IMR-90 (cell line): ENCODE measurements around the gene MAFF. TPM values are rescaled to one million over a fixed set of nuclear protein-coding genes. Genes with fewer than 3 reads are reported as not detected.

ENCODE experiments used
- ATAC-seq: fragments of 200-7000 bp; cut with Tn5 transposase; 2 replicates; pipeline ENCODE4 v1.9.1; 2020; ENCODE audit warnings: low read depth, mild to moderate bottlenecking, moderate library complexity
- BruUV-seq: library from RNA; stranded (reverse); fragments of 400-500 nt; replicated peaks from 2 replicates; lab custom pipeline; 2021; lab: Mats Ljungman, UMichigan
- CTCF ChIA-PET: fragments of 300-600 bp; formaldehyde crosslinking; extraction: SDS; loops from one replicate; lab custom pipeline; 2021; ENCODE audit warnings: antibody characterized with exemption; lab: Yijun Ruan, JAX
- POLR2A ChIA-PET: fragments of 300-600 bp; sonication (Branson Sonifier 250); formaldehyde crosslinking; loops from one replicate; lab custom pipeline; 2022; ENCODE audit warnings: antibody characterized with exemption; ENCODE audit not compliant: unreplicated experiment; lab: Charles Lee
- DNase-seq: peaks from one replicate; pipeline ENCODE4 v3.0.0; 2013
- H2AFZ ChIP-seq: replicated peaks from 2 replicates; pipeline ENCODE3; 2013; ENCODE audit warnings: low read length, mild to moderate bottlenecking; ENCODE audit not compliant: poor library complexity
- H2AK5ac ChIP-seq: 2 replicates; pipeline ENCODE4 v1.6.1; 2013; ENCODE audit warnings: low read depth, low read length, inconsistent platforms
- H2AK9ac ChIP-seq: replicated peaks from 2 replicates; pipeline ENCODE3; 2013; ENCODE audit warnings: mild to moderate bottlenecking, low read depth, low read length, moderate library complexity; ENCODE audit not compliant: poor library complexity
- H2BK120ac ChIP-seq: 2 replicates; pipeline ENCODE4 v1.6.1; 2013; ENCODE audit warnings: low read depth, low read length, inconsistent platforms
- H2BK15ac ChIP-seq: 3 replicates; pipeline ENCODE4 v1.6.1; 2013; ENCODE audit warnings: low read depth, low read length, inconsistent platforms
- H2BK20ac ChIP-seq: 2 replicates; pipeline ENCODE4 v1.6.1; 2013; ENCODE audit warnings: low read depth, mild to moderate bottlenecking, inconsistent platforms, low read length, moderate library complexity
- H2BK5ac ChIP-seq: 2 replicates; pipeline ENCODE4 v1.6.1; 2013; ENCODE audit warnings: mild to moderate bottlenecking, low read depth, low read length, inconsistent platforms; ENCODE audit not compliant: poor library complexity, severe bottlenecking
- H3K14ac ChIP-seq: replicated peaks from 2 replicates; pipeline ENCODE4 v1.6.1; 2013; ENCODE audit warnings: low read depth, low read length, inconsistent platforms
- H3K18ac ChIP-seq: 2 replicates; pipeline ENCODE4 v1.6.1; 2013; ENCODE audit warnings: low read depth, low read length, control low read depth
- H3K23ac ChIP-seq: 2 replicates; pipeline ENCODE4 v1.6.1; 2013; ENCODE audit warnings: low read depth, low read length, inconsistent platforms
- H3K27ac ChIP-seq: 2 replicates; pipeline ENCODE4 v1.5.1; 2013; ENCODE audit warnings: mild to moderate bottlenecking, control low read depth, low read length; ENCODE audit not compliant: insufficient read depth
- H3K27me3 ChIP-seq: 2 replicates; pipeline ENCODE4 v1.6.1; 2013; ENCODE audit warnings: low read length; ENCODE audit not compliant: control insufficient read depth, insufficient read depth
- H3K36me3 ChIP-seq: 2 replicates; pipeline ENCODE4 v1.6.1; 2013; ENCODE audit warnings: low read length, mixed read lengths; ENCODE audit not compliant: control insufficient read depth, insufficient read depth
- H3K4ac ChIP-seq: 2 replicates; pipeline ENCODE4 v1.6.1; 2013; ENCODE audit warnings: low read depth, low read length, inconsistent platforms
- H3K4me1 ChIP-seq: 2 replicates; pipeline ENCODE4 v1.6.1; 2013; ENCODE audit warnings: low read length, mixed read lengths; ENCODE audit not compliant: control insufficient read depth, insufficient read depth
- H3K4me2 ChIP-seq: 2 replicates; pipeline ENCODE4 v1.6.1; 2013; ENCODE audit warnings: low read depth, mild to moderate bottlenecking, control low read depth, low read length, moderate library complexity
- H3K4me3 ChIP-seq: 2 replicates; pipeline ENCODE4 v1.5.1; 2013; ENCODE audit warnings: low read depth, mild to moderate bottlenecking, control low read depth, low read length, moderate library complexity; ENCODE audit not compliant: insufficient read depth
- H3K56ac ChIP-seq: 2 replicates; pipeline ENCODE4 v1.6.1; 2013; ENCODE audit warnings: low read length, inconsistent platforms; ENCODE audit not compliant: insufficient read depth; ENCODE audit errors: extremely low read depth
- H3K79me1 ChIP-seq, 2 experiments: 2 replicates each; pipeline ENCODE4 v1.6.1; 2013; ENCODE audit warnings: low read length in 2 of 2, inconsistent platforms in 1 of 2, low read depth in 1 of 2
- H3K9ac ChIP-seq: 2 replicates; pipeline ENCODE4 v1.6.1; 2013; ENCODE audit warnings: low read depth, low read length, control low read depth
- H3K9me1 ChIP-seq: 2 replicates; pipeline ENCODE4 v1.6.1; 2013; ENCODE audit warnings: low read length, inconsistent platforms; ENCODE audit not compliant: insufficient read depth
- H3K9me3 ChIP-seq: 2 replicates; pipeline ENCODE4 v1.6.1; 2013; ENCODE audit warnings: low read length; ENCODE audit not compliant: control insufficient read depth, insufficient read depth
- H4K20me1 ChIP-seq: 2 replicates; pipeline ENCODE4 v1.6.1; 2013; ENCODE audit warnings: low read length, inconsistent platforms; ENCODE audit not compliant: insufficient read depth
- H4K5ac ChIP-seq: 2 replicates; pipeline ENCODE4 v1.6.1; 2013; ENCODE audit warnings: mild to moderate bottlenecking, low read depth, low read length, control low read depth
- H4K8ac ChIP-seq, 2 experiments: 2 replicates each; pipeline ENCODE4 v1.6.1; 2013; ENCODE audit warnings: low read depth in 2 of 2, low read length in 2 of 2, control low read depth in 1 of 2, inconsistent platforms in 1 of 2
- H4K91ac ChIP-seq: 2 replicates; pipeline ENCODE4 v1.6.1; 2013; ENCODE audit warnings: low read depth, low read length, inconsistent platforms; ENCODE audit not compliant: insufficient read depth
- BHLHE40 ChIP-seq: fragments of 150-350 bp; IDR thresholded peaks from 2 replicates; pipeline ENCODE4 v1.6.1; 2016; ENCODE audit warnings: mild to moderate bottlenecking, low read depth, low read length
- CEBPB ChIP-seq: IDR thresholded peaks from 2 replicates; pipeline ENCODE4 v1.6.1; 2012; ENCODE audit warnings: low read depth, low read length, improper control_type of control experiment
- CTCF ChIP-seq: conservative IDR thresholded peaks from 2 replicates; pipeline ENCODE4 v1.5.1; 2012; ENCODE audit warnings: mild to moderate bottlenecking, low read depth, low read length, improper control_type of control experiment
- ELK1 ChIP-seq: fragments of 150-350 bp; IDR thresholded peaks from 2 replicates; pipeline ENCODE4 v1.6.1; 2016; ENCODE audit warnings: low read depth, mild to moderate bottlenecking, low read length, moderate library complexity, borderline replicate concordance
- FOS ChIP-seq: fragments of 150-350 bp; IDR thresholded peaks from 2 replicates; pipeline ENCODE4 v1.6.1; 2016; ENCODE audit warnings: low read depth, low read length
- MAFK ChIP-seq: IDR thresholded peaks from 2 replicates; pipeline ENCODE4 v1.6.1; 2012; ENCODE audit warnings: low read depth, low read length, improper control_type of control experiment
- MXI1 ChIP-seq: IDR thresholded peaks from 2 replicates; pipeline ENCODE4 v1.6.1; 2012; ENCODE audit warnings: low read depth, mild to moderate bottlenecking, low read length, moderate library complexity, borderline replicate concordance
- NFE2L2 ChIP-seq: fragments of 150-350 bp; IDR thresholded peaks from 2 replicates; pipeline ENCODE4 v1.6.1; 2016; ENCODE audit warnings: low read depth, mild to moderate bottlenecking, low read length
- POLR2A ChIP-seq: IDR thresholded peaks from 2 replicates; pipeline ENCODE4 v1.6.1; 2012; ENCODE audit warnings: mild to moderate bottlenecking, low read depth, low read length
- RAD21 ChIP-seq: IDR thresholded peaks from 2 replicates; pipeline ENCODE4 v1.6.1; 2012; ENCODE audit warnings: low read length, improper control_type of control experiment
- RCOR1 ChIP-seq: IDR thresholded peaks from 2 replicates; pipeline ENCODE4 v1.6.1; 2012; ENCODE audit warnings: mild to moderate bottlenecking, low read length, improper control_type of control experiment; ENCODE audit not compliant: insufficient replicate concordance
- RFX5 ChIP-seq: IDR thresholded peaks from 2 replicates; pipeline ENCODE4 v1.8.0; 2012; ENCODE audit warnings: low read depth, mild to moderate bottlenecking, low read length, moderate library complexity
- SMC3 ChIP-seq: fragments of 150-350 bp; IDR thresholded peaks from 2 replicates; pipeline ENCODE4 v1.6.1; 2016; ENCODE audit warnings: low read depth, mild to moderate bottlenecking, antibody characterized with exemption, low read length, moderate library complexity
- WGBS, 2 experiments: methylation state at CpG; one replicate each; pipeline versions ENCODE4 v1.1.5 to v1.1.7; 2013; ENCODE audit warnings: missing lambda C conversion rate in 2 of 2; ENCODE audit not compliant: insufficient read length in 1 of 2; ENCODE audit errors: extremely low coverage in 2 of 2; 5-methylcytosine and 5-hydroxymethylcytosine counted together
- dilution Hi-C: fragments of 300-500 bp; cut with HindIII; formaldehyde crosslinking; loops from one replicate; pipeline ENCODE4 v1.14.3; 2018; ENCODE audit warnings: low sequenced_read_pairs; ENCODE audit not compliant: unreplicated experiment
- in situ Hi-C: fragments of 300-500 bp; cut with MboI; formaldehyde crosslinking; loops from 3 replicates; pipeline ENCODE4 v1.14.3; 2019; ENCODE audit warnings: low sequenced_read_pairs, inconsistent platforms, mixed read lengths
- intact Hi-C: fragments of 100-400 bp; cut with micrococcal nuclease; formaldehyde crosslinking; loops from 2 replicates; pipeline ENCODE4 v1.10.0; 2022
- polyA plus RNA-seq, 3 experiments: library from polyadenylated mRNA; depleted of rRNA; stranded (reverse); fragments of >200 nt; gene quantifications; 2 replicates each; pipeline ENCODE4 v1.2.3, GENCODE V29; 2012; ENCODE audit warnings: low replicate concordance in 1 of 3
- total RNA-seq: library from RNA; depleted of rRNA; stranded (reverse); fragments of >200 nt; gene quantifications from 2 replicates; pipeline ENCODE4 v1.2.3, GENCODE V29; 2012

Gene MAFF
- total and polyA plus RNA-seq, 2 of the 4 experiments (the other 2 are of a cell fraction): 18.3 to 25.9 TPM

GRCh38 chr22:38212442-38212841 is 10.6 kb downstream of the MAFF start:
- H2BK120ac ChIP-seq: no peak overlapping the region
- no peaks in the 10 kb centered on the region for H3K9me3 ChIP-seq
- H3K9me1 ChIP-seq: peaks cover 40% of the 10 kb centered on the region
- dilution Hi-C loops: no loop called here
- no peak overlapping the region for H4K8ac ChIP-seq
- H2BK20ac ChIP-seq: no peak overlapping the region
- H2BK15ac ChIP-seq: no peak overlapping the region
- peaks cover 16% of the 10 kb centered on the region for H3K4me1 ChIP-seq
- peaks cover 24% of the 10 kb centered on the region for H3K36me3 ChIP-seq
- H4K5ac ChIP-seq: no peak overlapping the region
- no peak overlapping the region for H2AFZ ChIP-seq
- H2AK9ac ChIP-seq: no peak overlapping the region
- H3K27me3 ChIP-seq: no peaks in the 10 kb centered on the region
- CTCF ChIA-PET: no interaction called here
- no peak overlapping the region for H3K23ac ChIP-seq
- intact Hi-C loops: no loop called here
- no TSS peak for BruUV-seq
- no peak overlapping the region for H3K4ac ChIP-seq
- no peak for TF ChIP-seq NFE2L2
- TF ChIP-seq RCOR1: no peak
- no peak for TF ChIP-seq CTCF
- TF ChIP-seq MXI1: no peak
- no peak for TF ChIP-seq BHLHE40
- no peak for TF ChIP-seq SMC3
- TF ChIP-seq CEBPB: no peak
- no peak for TF ChIP-seq RAD21
- no peak for TF ChIP-seq RFX5
- no peak for TF ChIP-seq FOS
- no peak for TF ChIP-seq ELK1
- TF ChIP-seq POLR2A: no peak
- TF ChIP-seq MAFK: no peak
- peaks cover 33 to 79% of the 10 kb centered on the region in 2 experiments for H3K79me1 ChIP-seq
- no peak overlapping the region for H2AK5ac ChIP-seq
- no peak overlapping the region for H3K4me3 ChIP-seq
- H2BK5ac ChIP-seq: no peak overlapping the region
- no peak overlapping the region for H3K9ac ChIP-seq
- no CpG with 5 or more reads among the region's 2 CpGs for WGBS, 2 experiments
- no peak overlapping the region for H3K56ac ChIP-seq
- in situ Hi-C loops: no loop called here
- no peak for DNase-seq
- H4K20me1 ChIP-seq: peaks cover 66% of the 10 kb centered on the region
- POLR2A ChIA-PET: no interaction called here
- H4K91ac ChIP-seq: no peak overlapping the region
- no peak overlapping the region for H3K14ac ChIP-seq
- ATAC-seq: no peak
- no peak overlapping the region for H3K27ac ChIP-seq
- no peak overlapping the region for H3K4me2 ChIP-seq
- no peak overlapping the region for H3K18ac ChIP-seq
